HepG2 (cell line): Measurements from ENCODE around the gene STIM1. TPM values are rescaled to one million over a fixed set of nuclear protein-coding genes. Genes with fewer than 3 reads are reported as not detected.
A peak's percentile ranks its signal among the peaks of the same experiment; 100 is the strongest.

Source experiments
- AKAP8 ChIP-seq: sonication (generic); formaldehyde crosslinking; IDR thresholded peaks from 2 replicates; pipeline ENCODE4 v1.5.1; 2020; ENCODE audit warnings: mild to moderate bottlenecking, missing genetic modification reagents
- CHD4 ChIP-seq: fragments of 200-600 bp; sonication (generic); IDR thresholded peaks from 2 replicates; pipeline ENCODE4 v1.7.0; 2017; ENCODE audit warnings: mild to moderate bottlenecking, low read length, borderline replicate concordance
- FOXA1 ChIP-seq, 2 experiments: fragments of 450-650 bp in 1 of 2; sonication (generic) in 1 of 2; formaldehyde crosslinking in 1 of 2; IDR thresholded peaks; 2 replicates each; pipeline versions ENCODE4 v1.4.0 to v1.6.1; 2016 to 2020; ENCODE audit warnings: missing genetic modification reagents in 1 of 2
- FOXO4 ChIP-seq: sonication (generic); formaldehyde crosslinking; conservative IDR thresholded peaks from 2 replicates; pipeline ENCODE4 v1.8.1; 2023; ENCODE audit warnings: missing genetic modification reagents
- KDM1A ChIP-seq: IDR thresholded peaks from 2 replicates; pipeline ENCODE4 v1.6.1; 2016; ENCODE audit warnings: missing compliant biosample characterization
- KMT2A ChIP-seq: sonication (generic); formaldehyde crosslinking; IDR thresholded peaks from 2 replicates; pipeline ENCODE4 v1.4.0; 2020; ENCODE audit warnings: missing genetic modification reagents
- MLX ChIP-seq: IDR thresholded peaks from 2 replicates; pipeline ENCODE4 v1.6.1; 2016
- NFE2L1 ChIP-seq: sonication (generic); formaldehyde crosslinking; IDR thresholded peaks from 2 replicates; pipeline ENCODE4 v1.4.0; 2020; ENCODE audit warnings: missing genetic modification reagents, mild to moderate bottlenecking, borderline replicate concordance
- ONECUT2 ChIP-seq: sonication (generic); formaldehyde crosslinking; IDR thresholded peaks from 2 replicates; pipeline ENCODE4 v1.4.0; 2020; ENCODE audit warnings: missing genetic modification reagents
- PAXIP1 ChIP-seq: sonication (generic); formaldehyde crosslinking; conservative IDR thresholded peaks from 2 replicates; pipeline ENCODE4 v1.4.0; 2020; ENCODE audit warnings: mild to moderate bottlenecking, missing genetic modification reagents, moderate library complexity
- PHF5A ChIP-seq: IDR thresholded peaks from one replicate; pipeline ENCODE4 v1.6.1; 2018; ENCODE audit warnings: low read depth, missing genetic modification reagents; ENCODE audit not compliant: unreplicated experiment
- RBFOX2 ChIP-seq: fragments of 200-400 bp; formaldehyde crosslinking; IDR thresholded peaks from 2 replicates; pipeline ENCODE4 v1.6.1; 2017; ENCODE audit warnings: low read depth, mild to moderate bottlenecking, low read length
- RFX1 ChIP-seq: fragments of 450-650 bp; IDR thresholded peaks from 2 replicates; pipeline ENCODE4 v1.6.1; 2017
- RNF2 ChIP-seq: fragments of 450-650 bp; conservative IDR thresholded peaks from 2 replicates; pipeline ENCODE4 v1.6.1; 2016; ENCODE audit warnings: low read depth
- SMAD9 ChIP-seq: sonication (generic); formaldehyde crosslinking; IDR thresholded peaks from 2 replicates; pipeline ENCODE4 v1.5.1; 2020; ENCODE audit warnings: mild to moderate bottlenecking, missing genetic modification reagents
- SP2 ChIP-seq: sonication (generic); formaldehyde crosslinking; IDR thresholded peaks from 2 replicates; pipeline ENCODE4 v1.5.1; 2020; ENCODE audit warnings: mild to moderate bottlenecking, missing genetic modification reagents
- SPEN ChIP-seq: sonication (generic); formaldehyde crosslinking; IDR thresholded peaks from 2 replicates; pipeline ENCODE4 v1.5.1; 2020; ENCODE audit warnings: low read depth, mild to moderate bottlenecking, missing genetic modification reagents
- TFAP4 ChIP-seq: sonication (generic); IDR thresholded peaks from 2 replicates; pipeline ENCODE4 v1.6.1; 2016; ENCODE audit warnings: low read depth, borderline replicate concordance
- TFDP2 ChIP-seq: sonication (generic); formaldehyde crosslinking; IDR thresholded peaks from 2 replicates; pipeline ENCODE4 v1.4.0; 2020; ENCODE audit warnings: missing genetic modification reagents
- TSC22D2 ChIP-seq: sonication (generic); formaldehyde crosslinking; IDR thresholded peaks from 2 replicates; pipeline ENCODE4 v1.5.1; 2020; ENCODE audit warnings: missing genetic modification reagents, mild to moderate bottlenecking, borderline replicate concordance
- ZNF260 ChIP-seq: sonication (generic); formaldehyde crosslinking; IDR thresholded peaks from 2 replicates; pipeline ENCODE4 v1.4.0; 2020; ENCODE audit warnings: missing genetic modification reagents, low read depth, mild to moderate bottlenecking, borderline replicate concordance
- ZNF570 ChIP-seq: sonication (generic); formaldehyde crosslinking; IDR thresholded peaks from 2 replicates; pipeline ENCODE4 v1.4.0; 2020; ENCODE audit warnings: mild to moderate bottlenecking, missing genetic modification reagents, borderline replicate concordance
- ZNF576 ChIP-seq: sonication (generic); formaldehyde crosslinking; IDR thresholded peaks from 2 replicates; pipeline ENCODE4 v1.4.0; 2020; ENCODE audit warnings: mild to moderate bottlenecking, missing genetic modification reagents
- ZNF674 ChIP-seq: sonication (generic); formaldehyde crosslinking; IDR thresholded peaks from 2 replicates; pipeline ENCODE4 v1.5.0; 2020; ENCODE audit warnings: low read depth, mild to moderate bottlenecking, missing genetic modification reagents
- polyA plus RNA-seq, 8 experiments: library from polyadenylated mRNA; depleted of rRNA in 3 of 8; stranded (reverse) in 7 of 8; unstranded in 1 of 8; fragments of >200 nt; fragmentation: Illumina TruSeq in 4 of 8; extraction: Trizol in 4 of 8; gene quantifications; 2 replicates each; pipeline versions ENCODE4 v1.2.1 to v1.2.3, GENCODE V29; 2011 to 2016; ENCODE audit warnings: low read depth in 4 of 8, missing spikeins in 1 of 8, mixed read lengths in 1 of 8; ENCODE audit not compliant: insufficient read depth in 1 of 8
- total RNA-seq, 5 experiments: library from RNA; depleted of rRNA; stranded (reverse); fragments of >200 nt; fragmentation: Illumina TruSeq; extraction: Trizol; gene quantifications; 2 replicates each; pipeline ENCODE4 v1.2.3, GENCODE V29; 2016; ENCODE audit warnings: low read depth in 1 of 5

The STIM1 gene
- total and polyA plus RNA-seq, 2 of the 13 experiments (the other 11 are each of a cell fraction or from before 2014, with no cell fraction given) = 19.2 to 28.5 TPM

GRCh38 chr11:3933165-3933628 is 77.7 kb downstream of the STIM1 start (continued):
- TF ChIP-seq TFAP4 (peak; percentile 94), TSC22D2 (CRISPR knock-in tag) (0 out of 2 replicates have a peak, but pooled peaks have one; percentile 18), RFX1 (no peak), KDM1A (CRISPR knock-in tag) (no peak), SP2 (CRISPR knock-in tag) (no peak), KMT2A (CRISPR knock-in tag) (peak; percentile 37; the same call in 1 of the 2 replicates), SPEN (CRISPR knock-in tag) (0 out of 2 replicates have a peak, but pooled peaks have one; percentile 49), ZNF576 (CRISPR knock-in tag) (no peak), SMAD9 (no peak), ZNF570 (no peak), AKAP8 (CRISPR knock-in tag) (no peak), TFDP2 (CRISPR knock-in tag) (no peak; the same call in 1 of the 2 replicates), PHF5A (CRISPR knock-in tag) (peak; percentile 77), FOXO4 (CRISPR knock-in tag) (no peak), CHD4 (no peak), ZNF260 (no peak), NFE2L1 (no peak), RNF2 (no peak), RBFOX2 (no peak), FOXA1 (IDR thresholded peaks at IDR 0.05) (no peak; the same call in 1 of the 2 replicates), FOXA1 (CRISPR knock-in tag; IDR thresholded peaks at IDR 0.05) (peak; percentile 86), PAXIP1 (CRISPR knock-in tag) (peak; percentile 92), ONECUT2 (CRISPR knock-in tag) (no peak), MLX (CRISPR knock-in tag) (peak; percentile 92), ZNF674 (CRISPR knock-in tag) (no peak)
